ENCODE data around the gene DOCK1. TPM values are rescaled to one million over a fixed set of nuclear protein-coding genes. Genes with fewer than 3 reads are reported as not detected.

DOCK1 gene
- total RNA-seq, 2 donors from 2014 or later, result 64.0 to 65.8 TPM

DNA sequence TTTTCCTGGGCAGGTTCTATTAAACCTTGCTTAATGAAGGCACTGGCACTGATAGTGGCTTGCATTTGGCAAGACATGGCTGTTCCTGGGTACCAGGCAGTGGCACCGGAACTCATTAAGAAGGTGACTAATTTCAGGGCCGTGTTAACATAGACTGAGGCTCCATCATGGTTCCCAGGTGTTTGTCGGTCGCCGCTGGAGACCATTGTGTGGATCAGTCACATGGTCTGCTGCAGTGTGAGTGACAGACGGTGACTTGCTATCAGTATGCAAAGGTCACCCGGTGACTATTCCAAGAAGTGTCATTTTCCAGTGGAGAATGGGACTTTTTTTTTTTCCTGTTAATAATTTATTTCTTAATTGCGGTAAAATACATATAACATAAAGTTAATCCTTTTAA lies 184.9 kb downstream of the DOCK1 start:
- ATAC-seq (no peak), DNase-seq (no peak)
- intact Hi-C loops (cut with DNase I, micrococcal nuclease), result no loop called here

DNA sequence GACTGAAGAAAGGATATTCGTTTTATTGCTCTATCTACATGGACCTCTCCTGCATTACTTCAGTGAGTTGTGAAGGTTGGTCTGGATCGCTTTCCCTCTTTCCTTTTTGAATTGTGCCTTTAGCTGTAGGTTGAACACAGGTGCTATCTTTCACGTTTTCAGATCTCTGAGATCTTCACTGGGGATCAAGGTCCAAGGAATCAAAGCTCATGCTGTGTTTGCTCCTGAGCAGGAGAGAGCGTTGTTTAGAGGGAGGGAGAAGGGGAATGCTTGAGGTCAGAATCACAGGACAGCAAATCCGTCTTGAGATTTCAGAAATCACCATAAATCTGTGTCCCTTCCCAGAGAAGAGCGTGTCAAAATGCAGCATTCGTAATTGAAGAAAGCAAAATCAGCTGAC lies 186.1 kb downstream of the DOCK1 start:
- DNase-seq (no peak), ATAC-seq (no peak)
- intact Hi-C loops (cut with DNase I, micrococcal nuclease), result no loop called here

DNA sequence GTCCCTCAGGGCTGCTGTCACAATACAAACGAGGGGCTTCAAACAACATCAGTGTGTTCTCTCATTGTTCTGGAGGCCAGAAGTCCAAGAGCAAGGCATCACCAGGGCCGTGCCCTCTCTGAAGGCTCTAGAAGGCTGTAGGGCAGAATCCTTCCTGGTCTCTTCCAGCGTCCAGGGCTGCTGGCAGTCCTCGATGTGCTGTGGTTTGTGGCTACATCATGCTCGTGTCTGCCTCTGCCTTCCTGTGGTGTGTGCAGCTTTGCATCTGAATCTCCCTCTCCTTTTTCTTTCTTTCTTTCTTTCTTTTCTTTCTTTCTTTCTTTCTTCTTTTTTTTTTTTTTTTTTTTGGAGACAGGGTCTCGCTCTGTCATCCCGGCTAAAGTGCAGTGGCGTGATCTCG lies 187.7 kb downstream of the DOCK1 start:
- DNase-seq, result no peak
- no peak for ATAC-seq
- intact Hi-C loops (cut with DNase I, micrococcal nuclease), result no loop called here

DNA sequence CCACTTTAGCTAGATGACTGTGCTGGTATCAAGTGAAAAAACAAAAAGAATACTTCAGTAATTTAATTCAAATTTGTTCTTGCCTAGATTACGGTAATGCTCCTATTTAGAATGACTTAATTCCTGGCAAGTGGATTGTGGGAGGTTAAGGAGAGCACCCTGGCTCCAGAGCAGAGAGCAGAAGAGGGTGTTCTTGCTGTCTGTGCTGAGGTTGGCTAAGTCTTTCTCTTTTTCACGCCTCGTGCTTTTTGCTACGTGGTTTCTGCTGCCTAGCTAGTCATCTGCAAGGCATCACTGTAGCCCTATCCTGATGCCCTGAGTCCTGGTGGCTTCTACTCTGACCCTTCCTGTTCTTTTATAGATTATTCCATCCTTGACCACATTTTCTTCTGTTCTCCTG lies 189.8 kb downstream of the DOCK1 start:
- no peak for ATAC-seq
- no peak for DNase-seq
- intact Hi-C loops (cut with DNase I, micrococcal nuclease), result no loop called here

DNA sequence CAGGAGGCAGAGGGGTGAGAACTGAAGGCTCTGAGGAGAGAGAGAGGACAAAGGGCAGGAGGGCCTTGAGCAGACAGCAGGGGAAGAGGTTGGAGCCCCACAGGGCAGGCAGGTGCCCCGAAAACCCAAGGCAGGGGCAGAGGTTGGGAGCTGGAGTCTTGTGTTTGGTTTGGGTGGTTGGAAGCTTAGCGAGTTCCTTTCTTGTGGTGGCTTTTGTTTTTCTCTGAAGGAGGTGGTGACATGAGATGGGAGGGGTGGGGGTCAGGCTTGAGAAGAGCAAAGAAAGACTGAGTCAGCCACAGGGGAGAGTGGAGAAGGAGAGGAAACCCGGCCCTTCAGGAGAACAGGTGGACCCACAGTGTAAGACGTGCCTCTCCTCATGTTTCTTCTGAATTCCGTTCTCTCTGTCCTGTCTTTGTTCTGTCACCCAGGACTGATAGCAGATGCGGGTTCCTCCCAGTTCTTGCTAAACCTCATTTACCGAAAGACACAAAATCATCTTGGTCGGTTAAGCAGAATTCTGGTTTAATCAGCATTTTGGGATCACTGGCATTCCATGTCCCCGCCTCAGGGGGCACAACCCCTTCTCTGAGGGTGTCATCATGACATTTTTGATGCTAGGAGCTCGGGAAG lies 195.9 kb downstream of the DOCK1 start:
- intact Hi-C loops (cut with DNase I, micrococcal nuclease), result no loop called here
- DNase-seq, result no peak
- no peak for ATAC-seq

DNA sequence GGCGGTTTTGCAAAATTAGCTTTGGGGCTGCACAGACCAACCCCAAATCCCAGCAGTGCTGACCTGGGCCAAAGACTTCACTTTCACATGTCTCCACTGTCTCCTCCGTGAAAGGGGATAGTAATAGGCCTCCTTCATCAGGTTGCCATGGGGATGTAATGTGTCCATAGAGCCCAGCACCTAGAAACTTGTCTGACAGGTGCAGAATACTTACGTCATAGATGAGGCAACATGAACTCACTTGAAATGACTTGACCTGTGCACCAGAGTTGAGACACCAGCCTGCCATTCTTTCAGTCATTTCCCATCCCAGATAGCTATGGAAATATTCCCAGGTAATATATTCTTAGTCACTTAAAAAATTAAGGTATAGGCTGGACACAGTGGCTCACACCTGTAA lies 196.9 kb downstream of the DOCK1 start:
- intact Hi-C loops (cut with DNase I, micrococcal nuclease), result no loop called here
- no peak for ATAC-seq
- DNase-seq, result no peak

DNA sequence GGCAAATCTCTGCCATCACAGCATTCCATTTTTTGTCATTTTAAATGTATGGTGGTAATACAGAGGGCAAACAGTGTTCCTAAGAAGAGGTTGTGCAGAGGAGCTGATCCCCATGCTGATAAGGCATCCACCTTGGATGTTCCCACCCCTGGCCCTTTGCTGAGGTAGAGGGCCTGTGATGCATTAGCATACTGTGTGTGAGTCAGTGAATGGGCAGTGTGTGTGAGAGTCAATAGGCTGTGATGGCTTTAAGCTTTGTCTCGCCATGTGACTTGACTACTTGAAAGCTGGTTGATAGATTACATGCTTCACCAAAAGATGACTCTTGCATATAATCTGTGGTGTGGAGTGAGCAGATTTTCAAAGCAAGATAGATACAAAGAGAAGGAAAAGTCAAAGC lies 209.9 kb downstream of the DOCK1 start:
- no peak for ATAC-seq
- intact Hi-C loops (cut with DNase I, micrococcal nuclease), result no loop called here
- no peak for DNase-seq

DNA sequence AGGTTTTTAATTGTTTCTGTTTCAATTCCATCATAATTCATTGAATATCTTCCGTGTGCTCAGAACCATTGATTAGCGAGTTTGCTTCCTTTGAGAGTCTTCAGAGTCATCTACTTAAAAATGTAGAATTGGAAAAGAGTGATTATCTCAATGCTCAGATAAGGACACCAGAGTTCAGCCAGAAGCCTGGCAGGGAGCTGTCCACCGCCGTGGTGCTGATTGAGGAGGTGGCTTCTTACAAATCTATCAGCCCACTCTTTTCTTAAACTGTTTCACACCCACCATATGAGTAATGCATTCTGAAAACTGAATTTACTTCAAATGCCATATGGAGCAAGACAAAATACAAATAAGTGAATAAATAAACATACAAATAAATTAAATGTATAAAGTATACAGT lies 211.9 kb downstream of the DOCK1 start:
- DNase-seq (peak in 1 of 2 donors; percentile 64), ATAC-seq (peak; percentile 39)
- intact Hi-C loops (cut with DNase I, micrococcal nuclease), result no loop called here

DNA sequence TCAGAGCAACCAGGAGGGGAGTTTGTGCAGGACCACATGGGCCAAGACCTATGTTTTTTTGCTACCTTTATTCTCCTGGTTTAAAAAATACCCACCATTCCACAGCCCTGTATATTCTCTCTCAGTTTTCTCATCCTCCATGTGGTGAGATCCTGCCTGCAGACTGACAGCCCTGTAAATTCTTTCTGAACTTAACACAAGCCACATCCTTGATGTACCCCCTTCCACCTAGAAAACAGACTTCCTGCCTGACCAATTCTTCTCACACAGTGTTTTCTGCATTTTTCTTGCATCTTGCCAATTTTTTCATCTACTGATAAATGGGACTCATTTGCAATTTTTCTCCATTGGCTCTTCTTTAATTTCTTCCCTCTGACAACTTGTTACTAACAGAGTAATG lies 212.8 kb downstream of the DOCK1 start:
- DNase-seq (no peak), ATAC-seq (no peak)
- intact Hi-C loops (cut with DNase I, micrococcal nuclease), result no loop called here

DNA sequence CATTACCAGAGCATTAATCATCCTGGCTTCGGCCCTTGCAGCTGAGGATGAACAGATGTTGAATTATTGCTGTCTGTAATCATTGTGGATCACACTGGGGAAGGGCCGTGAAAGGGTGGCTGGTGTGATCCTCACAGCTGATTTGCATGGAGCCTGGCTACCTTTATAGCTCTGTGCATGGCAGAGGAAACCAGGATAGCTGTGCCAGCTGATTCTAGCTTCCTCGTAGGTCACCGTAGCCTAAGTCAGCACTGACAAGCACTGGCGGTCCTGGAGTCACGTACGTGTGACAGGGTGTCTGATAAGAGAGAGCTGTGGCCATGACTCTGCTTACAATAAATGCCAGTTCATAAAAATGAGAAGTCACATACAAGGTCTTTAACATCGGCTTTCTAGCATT lies 214.7 kb downstream of the DOCK1 start:
- no peak for DNase-seq
- intact Hi-C loops (cut with DNase I, micrococcal nuclease), result no loop called here
- no peak for ATAC-seq

DNA sequence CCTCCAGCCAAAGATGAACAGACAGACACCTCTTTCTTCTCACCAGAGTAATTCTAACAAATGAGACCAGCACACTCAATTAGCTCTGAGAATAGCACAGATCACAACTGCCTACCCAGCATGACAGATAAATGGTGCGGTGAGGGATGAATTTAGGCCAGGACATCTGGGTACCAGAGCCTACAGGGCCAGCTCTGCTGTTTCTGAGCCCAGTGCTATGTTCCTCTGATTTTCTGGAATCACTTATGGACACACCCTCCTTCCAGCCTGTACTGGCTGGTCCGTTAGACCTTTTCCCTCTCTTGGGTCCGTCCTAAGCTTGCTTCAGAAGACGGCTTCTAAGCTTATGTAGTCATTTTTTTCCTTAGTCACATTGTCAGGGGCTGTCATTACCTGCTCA lies 217.6 kb downstream of the DOCK1 start:
- ATAC-seq (no peak), DNase-seq (no peak)
- intact Hi-C loops (cut with DNase I, micrococcal nuclease), result no loop called here

DNA sequence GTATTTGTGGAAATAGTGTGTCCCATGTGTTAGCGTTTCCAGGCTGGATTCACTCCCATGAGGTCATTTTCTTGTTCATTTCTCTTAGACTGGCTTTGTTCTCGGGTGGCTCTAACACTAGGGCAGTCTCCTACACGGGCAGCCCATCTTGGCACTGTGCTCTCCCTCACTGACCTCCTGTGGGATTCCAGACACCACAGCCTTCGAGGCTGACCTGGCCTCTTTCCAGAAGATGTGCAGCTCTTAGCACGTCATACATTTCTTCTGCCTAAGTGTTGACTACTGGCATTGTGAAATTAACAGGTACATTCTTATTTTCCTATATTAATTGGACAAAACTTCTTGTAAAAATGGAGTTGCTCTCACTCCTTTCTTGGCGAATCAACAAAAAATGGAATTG lies 218.4 kb downstream of the DOCK1 start:
- intact Hi-C loops (cut with DNase I, micrococcal nuclease), result no loop called here

DNA sequence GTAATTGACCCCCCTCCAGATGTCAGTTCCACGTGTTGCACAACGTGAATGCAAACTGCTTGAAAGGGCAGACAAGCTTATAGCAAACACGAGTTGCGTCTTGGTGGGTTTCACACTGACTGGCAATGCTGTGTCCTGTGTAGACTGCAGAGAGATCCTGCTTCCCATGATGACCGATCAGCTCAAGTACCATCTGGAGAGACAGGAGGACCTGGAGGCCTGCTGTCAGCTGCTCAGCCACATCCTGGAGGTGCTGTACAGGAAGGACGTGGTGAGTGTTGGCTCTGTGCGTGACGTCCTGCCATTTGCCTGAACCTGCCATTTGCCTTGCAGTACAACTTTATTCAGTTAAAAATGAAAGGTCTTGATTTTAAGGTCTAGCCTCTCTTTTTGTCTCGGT lies 220.1 kb downstream of the DOCK1 start:
- intact Hi-C loops (cut with DNase I, micrococcal nuclease), result no loop called here
- no peak for ATAC-seq
- no peak for DNase-seq

More for the DNA sequence above, 218.4 kb downstream of the DOCK1 start:
- DNase-seq (no peak), ATAC-seq (no peak)

DNA sequence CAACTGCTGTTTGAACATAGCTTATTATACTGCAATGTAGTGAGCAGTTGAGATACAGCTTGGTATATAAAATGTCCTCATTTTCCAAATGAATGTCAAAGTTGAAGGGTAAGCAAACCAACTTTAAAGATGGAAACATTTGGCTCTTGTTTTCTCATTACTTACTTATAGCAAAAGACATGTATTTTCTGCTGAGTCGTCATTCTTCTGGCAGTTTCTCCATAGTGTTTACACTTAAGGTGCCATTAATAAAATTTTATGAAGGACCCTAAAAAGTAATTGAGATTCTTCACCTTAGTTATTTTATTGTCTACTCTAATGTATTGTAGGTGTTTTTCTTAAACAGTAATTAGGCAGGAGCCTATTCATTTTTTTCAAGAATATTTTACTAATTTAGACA lies 222.6 kb downstream of the DOCK1 start:
- intact Hi-C loops (cut with DNase I, micrococcal nuclease), result no loop called here

DNA sequence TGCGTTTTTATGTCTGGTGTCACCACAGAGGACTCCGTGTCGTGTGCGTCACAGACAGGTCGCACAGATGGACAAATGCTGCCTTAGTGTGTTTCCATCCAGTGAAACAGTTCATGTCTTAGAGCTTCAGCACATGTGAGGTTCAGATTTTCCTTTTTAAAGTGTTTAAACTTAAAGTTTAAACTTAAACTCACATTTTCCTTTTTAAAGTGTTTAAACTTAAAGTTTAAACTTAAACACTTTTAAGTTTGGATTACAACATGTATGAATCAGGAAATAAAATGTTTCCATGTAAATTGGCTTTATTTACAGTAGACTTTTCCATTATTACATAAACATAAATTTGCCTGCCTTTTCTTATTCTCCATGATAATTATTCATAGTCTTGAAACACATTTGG lies 223.9 kb downstream of the DOCK1 start:
- DNase-seq (no peak), ATAC-seq (no peak)
- intact Hi-C loops (cut with DNase I, micrococcal nuclease), result no loop called here

More for the DNA sequence above, 222.6 kb downstream of the DOCK1 start:
- no peak for DNase-seq
- no peak for ATAC-seq

DNA sequence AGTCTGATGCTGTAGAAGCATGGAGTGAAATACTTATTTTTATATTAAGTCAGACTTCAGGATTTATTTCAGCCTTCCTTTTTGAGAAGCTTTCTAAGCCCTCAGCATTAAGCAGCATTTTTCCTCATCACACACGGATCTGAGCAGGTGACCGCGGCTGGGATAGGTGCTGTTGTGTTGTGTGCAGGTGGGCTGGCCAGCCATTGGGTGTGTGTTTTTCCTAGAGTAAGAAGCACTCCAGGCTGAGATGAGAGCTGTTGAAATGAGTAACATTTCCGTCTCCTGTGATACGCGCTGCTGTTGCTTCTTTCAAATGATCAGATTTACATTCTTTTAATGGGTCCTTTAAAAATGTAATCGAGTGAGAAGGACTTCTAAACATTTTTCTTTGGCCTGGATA lies 227.2 kb downstream of the DOCK1 start:
- DNase-seq (no peak), ATAC-seq (no peak)
- intact Hi-C loops (cut with DNase I, micrococcal nuclease), result no loop called here

DNA sequence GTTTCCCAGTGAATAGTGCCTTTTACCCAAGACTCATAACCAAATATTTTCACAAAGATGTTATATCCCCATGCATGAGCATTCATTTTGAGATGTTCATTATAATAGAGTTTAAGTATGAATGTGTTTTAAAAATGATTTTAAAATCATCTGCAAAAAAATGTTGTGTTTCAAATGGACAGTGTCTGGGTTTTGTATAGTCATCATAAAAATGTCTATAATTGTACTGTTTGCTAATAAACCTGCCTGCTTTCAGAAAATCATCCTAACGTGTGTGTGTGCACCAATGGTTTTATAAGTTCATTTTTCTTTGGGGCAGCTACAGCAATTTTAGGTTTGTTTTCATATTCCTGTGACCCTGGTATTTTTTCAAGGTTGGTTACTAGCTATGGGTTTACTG lies 228.0 kb downstream of the DOCK1 start:
- ATAC-seq, result no peak
- intact Hi-C loops (cut with DNase I, micrococcal nuclease), result no loop called here
- no peak for DNase-seq

DNA sequence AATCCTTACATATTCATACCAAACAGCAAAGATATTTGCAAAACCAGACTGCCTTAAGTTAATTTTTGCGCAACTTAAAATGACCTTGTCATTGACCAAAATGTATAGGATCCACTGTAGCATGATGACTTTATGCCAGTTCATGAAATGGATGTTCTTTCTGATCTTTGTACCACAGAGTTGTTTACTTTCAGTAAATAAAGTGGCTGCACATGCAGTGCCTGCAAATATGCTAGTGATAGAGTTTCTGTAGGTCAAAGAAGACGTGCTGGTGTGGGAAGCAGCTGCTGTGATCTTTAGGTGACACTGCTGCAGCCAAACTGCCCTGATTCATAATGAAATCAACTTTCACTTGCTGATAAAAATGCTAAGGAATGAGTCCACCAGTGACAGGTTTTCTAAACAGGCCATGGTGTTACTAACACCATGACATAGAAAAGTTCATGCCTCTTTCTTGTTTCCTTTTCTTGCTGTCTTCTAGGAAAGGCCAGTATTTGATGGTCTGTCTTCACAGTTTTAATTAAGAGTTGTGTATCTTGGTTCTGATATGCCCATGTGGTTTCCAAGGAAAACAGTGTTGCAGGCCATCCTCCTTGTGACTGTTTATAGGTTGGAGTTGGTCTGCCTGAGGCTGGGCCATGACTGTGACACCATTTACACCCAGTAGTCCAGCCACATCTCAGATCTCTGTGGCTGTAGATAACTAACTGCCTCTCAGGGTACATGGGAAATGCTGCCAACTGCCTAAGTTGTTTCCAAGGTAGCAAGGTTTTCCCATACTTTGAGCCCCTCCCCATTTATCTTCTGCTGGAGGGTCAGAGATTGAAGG lies 228.7 kb downstream of the DOCK1 start:
- DNase-seq (no peak), ATAC-seq (peak; percentile 73)
- intact Hi-C loops (cut with DNase I, micrococcal nuclease), result no loop called here

DNA sequence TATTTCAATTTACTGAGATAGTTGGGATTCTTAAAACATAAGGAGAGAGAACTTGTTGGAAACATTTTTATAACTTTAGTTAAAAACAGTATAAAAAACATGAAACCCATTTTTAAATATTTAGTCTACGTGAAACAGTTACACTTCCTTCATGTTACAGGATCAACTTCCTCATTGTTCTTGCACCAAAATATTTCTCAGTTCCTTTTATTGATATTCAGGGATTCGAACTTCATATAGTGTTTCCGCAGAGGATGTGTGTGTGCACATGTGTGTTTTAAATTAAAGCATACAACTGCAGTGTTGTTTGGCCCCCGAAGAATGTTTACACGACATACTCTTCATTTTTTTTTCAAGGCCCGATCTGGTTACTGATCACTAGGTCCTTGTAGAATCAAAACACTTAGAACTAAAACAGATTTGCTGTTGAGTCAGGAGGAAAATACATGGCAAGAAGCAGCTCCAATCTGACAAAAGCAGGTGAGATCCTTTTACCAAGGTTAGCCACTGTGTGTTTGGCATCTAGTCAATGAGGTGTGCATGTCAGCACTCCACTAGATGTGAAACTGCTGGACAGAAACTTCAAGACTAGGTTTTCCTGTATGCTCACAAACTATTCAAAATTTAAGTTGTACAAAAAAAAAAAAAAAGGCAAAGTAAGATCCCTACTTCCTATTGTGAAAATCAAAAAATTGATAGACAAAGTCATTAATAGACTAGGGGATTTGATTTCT lies 230.8 kb downstream of the DOCK1 start:
- no peak for ATAC-seq

DNA sequence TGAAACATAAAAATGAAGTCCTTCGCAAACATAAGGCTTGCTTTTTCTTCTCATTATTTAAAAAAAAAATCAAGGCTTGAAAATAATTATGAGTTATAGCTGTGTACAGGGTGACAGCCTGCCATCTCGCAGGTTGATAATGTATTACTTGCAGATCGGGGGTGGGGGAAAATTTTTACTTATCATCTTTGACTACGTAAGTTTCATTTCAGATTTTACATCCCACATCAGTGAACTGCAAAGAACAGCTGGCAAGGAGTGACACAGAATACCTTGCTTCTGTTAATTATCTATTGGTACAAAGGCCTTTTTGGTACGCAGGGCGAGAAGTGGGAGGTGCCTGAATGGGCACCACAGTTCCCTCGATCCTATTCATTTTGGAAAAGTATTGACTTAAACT lies 232.2 kb downstream of the DOCK1 start:
- intact Hi-C loops (cut with DNase I, micrococcal nuclease), result no loop called here
- DNase-seq (no peak), ATAC-seq (no peak)

More for the DNA sequence above, 230.8 kb downstream of the DOCK1 start:
- no peak for DNase-seq
- intact Hi-C loops (cut with DNase I, micrococcal nuclease), result no loop called here
